HepG2 (cell line): ENCODE data around the gene LBR.
A peak's percentile ranks its signal among the peaks of the same experiment; 100 is the strongest.

Source experiments
- CBX1 ChIP-seq: IDR thresholded peaks from one replicate; pipeline ENCODE4 v1.6.1; 2016; ENCODE audit warnings: antibody characterized with exemption, low read depth
- CBX2 ChIP-seq, 2 experiments: fragments of 200-600 bp in 1 of 2; sonication (generic); formaldehyde crosslinking in 1 of 2; IDR thresholded peaks; 2 replicates each; pipeline versions ENCODE4 v1.7.0 to v1.8.1; 2018 to 2022; ENCODE audit warnings: low read depth in 2 of 2, low read length in 1 of 2, mild to moderate bottlenecking in 1 of 2, missing genetic modification reagents in 1 of 2
- CTCF ChIP-seq: sonication (generic); formaldehyde crosslinking; IDR thresholded peaks from 2 replicates; pipeline ENCODE4 v1.5.0; 2020; ENCODE audit warnings: mild to moderate bottlenecking, missing genetic modification reagents, moderate library complexity
- ELF4 ChIP-seq: sonication (generic); formaldehyde crosslinking; IDR thresholded peaks from 2 replicates; pipeline ENCODE4 v1.5.0; 2020; ENCODE audit warnings: missing genetic modification reagents, mild to moderate bottlenecking, moderate library complexity, borderline replicate concordance
- IKZF1 ChIP-seq: fragments of 450-650 bp; IDR thresholded peaks from 2 replicates; pipeline ENCODE4 v1.7.1; 2016
- ZNF274 ChIP-seq: sonication (generic); formaldehyde crosslinking; IDR thresholded peaks from 2 replicates; pipeline ENCODE4 v1.5.1; 2020; ENCODE audit warnings: mild to moderate bottlenecking, missing genetic modification reagents
- ZNF629 ChIP-seq: sonication (generic); formaldehyde crosslinking; conservative IDR thresholded peaks from 2 replicates; pipeline ENCODE4 v1.5.0; 2020; ENCODE audit warnings: missing genetic modification reagents

GRCh38 chr1:225451840-225452515 is 24.1 kb upstream of the LBR start:
- TF ChIP-seq CBX1: no peak
- TF ChIP-seq CTCF (CRISPR knock-in tag): peak; percentile 20; the same call in 1 of the 2 replicates
- no peak for TF ChIP-seq ZNF629 (CRISPR knock-in tag)
- TF ChIP-seq CBX2 (IDR thresholded peaks at IDR 0.05; ENCODE audit: low read depth, low read length): no peak
- TF ChIP-seq CBX2 (CRISPR knock-in tag; IDR thresholded peaks at IDR 0.05; ENCODE audit: low read depth): no peak
- no peak for TF ChIP-seq IKZF1
- TF ChIP-seq ELF4 (CRISPR knock-in tag): no peak
- TF ChIP-seq ZNF274 (CRISPR knock-in tag): no peak
